ENCODE results near the gene THUMPD2.

THUMPD2 gene

DNA sequence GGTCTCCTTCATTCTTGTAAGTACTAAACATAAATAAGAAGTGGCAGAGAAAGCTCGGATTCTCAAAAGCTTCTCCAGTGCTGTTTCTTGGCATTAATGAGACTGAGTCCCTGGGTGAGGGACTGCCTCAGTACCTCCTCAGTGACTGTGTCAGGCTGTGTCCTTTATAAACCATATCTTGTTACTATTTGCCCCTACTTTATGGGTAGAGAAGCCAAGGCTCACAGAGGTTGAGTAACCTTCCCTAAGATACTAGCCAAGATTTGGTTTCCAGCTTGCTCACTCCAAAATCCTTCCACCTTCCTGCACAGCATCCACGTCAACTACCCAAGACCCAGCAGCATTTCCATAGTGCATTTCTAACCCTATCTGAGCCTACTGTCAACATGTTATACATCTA, 55.6 kb downstream of the THUMPD2 start:
- Histone ChIP-seq H2BK5ac (ENCODE audit: low read depth, low read length, poor library complexity) (peak overlapping the region; percentile 93), H3K9ac (ENCODE audit: low read length) (no peak overlapping the region), H3K4me3 (ENCODE audit: low read depth, low read length) (no peak overlapping the region), H2BK12ac (ENCODE audit: low read length) (peak overlapping the region; percentile 79), H4K91ac (ENCODE audit: low read depth, low read length) (peak overlapping the region; percentile 72), H3K4me2 (ENCODE audit: low read length) (peak overlapping the region; percentile 30), H3K79me1 (ENCODE audit: low read length) (peaks cover 14% of the 10 kb centered on the region), H2BK120ac (ENCODE audit: insufficient read depth, low read length, poor library complexity) (peak overlapping the region; percentile 74), H4K8ac (ENCODE audit: low read depth, low read length) (peak overlapping the region; percentile 48), H3K9me3 (ENCODE audit: insufficient read depth, low read depth, low read length) (no peaks in the 10 kb centered on the region), H2AK5ac (ENCODE audit: low read length) (no peak overlapping the region), H3K18ac (ENCODE audit: low read length) (peak overlapping the region; percentile 75), H3K36me3 (ENCODE audit: control insufficient read depth in 1 of 2, insufficient read depth in 2 of 2, low read length in 2 of 2) (no peaks in the 10 kb centered on the region), H2AFZ (ENCODE audit: insufficient read depth, low read length, poor library complexity) (no peak overlapping the region), H3K4ac (ENCODE audit: low read depth, low read length) (peak overlapping the region; percentile 9), H3K27ac (ENCODE audit: low read depth, low read length) (peak overlapping the region; percentile 81), H4K12ac (ENCODE audit: low read depth, low read length) (no peak overlapping the region), H3K27me3 (ENCODE audit: insufficient read depth, low read length) (no peaks in the 10 kb centered on the region), H3K4me1 (ENCODE audit: control insufficient read depth in 1 of 2, insufficient read depth in 2 of 2, low read length in 2 of 2) (peaks cover 11 to 18% of the 10 kb centered on the region in 2 experiments), H3K14ac (ENCODE audit: low read length) (peak overlapping the region; percentile 79), H3K23ac (ENCODE audit: low read length) (no peak overlapping the region), H3K79me2 (ENCODE audit: control insufficient read depth, insufficient read depth, low read length, poor library complexity) (no peaks in the 10 kb centered on the region)
- no CpG with 5 or more reads among the region's 2 CpGs for WGBS (ENCODE audit: extremely low coverage, insufficient coverage, insufficient read length)
- no peak for DNase-seq

GRCh38 chr2:39720970-39721369, 58.1 kb downstream of the THUMPD2 start:
- Histone ChIP-seq H3K79me2 (ENCODE audit: control insufficient read depth, insufficient read depth, low read length, poor library complexity) (no peaks in the 10 kb centered on the region), H3K4me2 (ENCODE audit: low read length) (no peak overlapping the region), H3K9me3 (ENCODE audit: insufficient read depth, low read depth, low read length) (no peaks in the 10 kb centered on the region), H2BK120ac (ENCODE audit: insufficient read depth, low read length, poor library complexity) (no peak overlapping the region), H3K4ac (ENCODE audit: low read depth, low read length) (no peak overlapping the region), H3K4me1 (ENCODE audit: control insufficient read depth in 1 of 2, insufficient read depth in 2 of 2, low read length in 2 of 2) (peaks cover 11 to 15% of the 10 kb centered on the region in 2 experiments), H4K8ac (ENCODE audit: low read depth, low read length) (no peak overlapping the region), H2AFZ (ENCODE audit: insufficient read depth, low read length, poor library complexity) (no peak overlapping the region), H2BK12ac (ENCODE audit: low read length) (no peak overlapping the region), H3K4me3 (ENCODE audit: low read depth, low read length) (no peak overlapping the region), H3K18ac (ENCODE audit: low read length) (no peak overlapping the region), H3K36me3 (ENCODE audit: control insufficient read depth in 1 of 2, insufficient read depth in 2 of 2, low read length in 2 of 2) (no peaks in the 10 kb centered on the region), H4K91ac (ENCODE audit: low read depth, low read length) (no peak overlapping the region), H3K27ac (ENCODE audit: low read depth, low read length) (no peak overlapping the region), H2BK5ac (ENCODE audit: low read depth, low read length, poor library complexity) (no peak overlapping the region), H3K79me1 (ENCODE audit: low read length) (peaks cover 12% of the 10 kb centered on the region), H3K14ac (ENCODE audit: low read length) (no peak overlapping the region), H3K27me3 (ENCODE audit: insufficient read depth, low read length) (no peaks in the 10 kb centered on the region), H3K23ac (ENCODE audit: low read length) (no peak overlapping the region), H3K9ac (ENCODE audit: low read length) (no peak overlapping the region), H2AK5ac (ENCODE audit: low read length) (no peak overlapping the region), H4K12ac (ENCODE audit: low read depth, low read length) (no peak overlapping the region)
- no CpG with 5 or more reads among the region's 2 CpGs for WGBS (ENCODE audit: extremely low coverage, insufficient coverage, insufficient read length)
- DNase-seq, result no peak

DNA sequence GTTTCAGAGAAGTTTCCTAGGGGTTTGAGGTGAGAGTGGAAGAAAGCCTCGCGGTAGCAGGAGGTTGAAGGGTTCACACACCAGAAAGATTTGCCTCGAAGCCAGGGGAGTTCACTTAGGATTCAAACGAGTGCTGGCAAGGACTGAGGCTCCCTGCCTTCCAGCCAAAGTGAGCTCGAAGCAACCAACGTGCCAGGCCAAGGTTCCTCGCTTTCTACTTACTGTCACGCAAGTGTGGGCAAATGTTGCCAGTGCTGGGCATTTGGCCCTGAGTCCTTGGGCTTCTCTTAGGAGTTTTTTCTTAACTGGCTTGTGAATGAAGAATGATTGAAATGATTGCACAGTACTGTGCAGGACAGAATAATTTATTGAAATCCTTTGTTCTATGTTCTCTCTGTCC, 59.7 kb downstream of the THUMPD2 start:
- no peak overlapping the region for H3K4me3 ChIP-seq (ENCODE audit: low read depth, low read length)

DNA sequence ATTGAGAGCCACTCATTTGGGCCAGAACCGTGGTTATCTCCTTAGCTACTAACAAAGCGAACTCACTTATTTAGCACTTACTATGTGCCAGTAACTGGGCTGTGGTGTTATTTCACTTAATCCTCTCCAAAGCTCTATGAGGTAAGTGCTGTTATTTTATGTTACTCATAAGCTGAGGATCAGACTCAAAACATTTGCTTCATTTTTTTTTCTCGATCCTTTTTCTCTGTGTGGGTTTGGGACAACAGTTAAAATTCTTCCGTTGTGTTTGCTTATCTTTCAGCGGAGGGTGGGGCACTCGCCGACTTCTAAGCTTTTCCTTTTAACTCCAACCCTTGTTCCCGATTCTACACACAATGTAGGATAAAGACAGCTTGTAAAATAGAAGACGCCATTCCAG, 60.6 kb downstream of the THUMPD2 start:
- Histone ChIP-seq H3K23ac (ENCODE audit: low read length) (no peak overlapping the region), H3K27me3 (ENCODE audit: insufficient read depth, low read length) (no peaks in the 10 kb centered on the region), H3K4me1 (ENCODE audit: control insufficient read depth in 1 of 2, insufficient read depth in 2 of 2, low read length in 2 of 2) (peaks cover 1% of the 10 kb centered on the region in 2 experiments), H3K79me1 (ENCODE audit: low read length) (peaks cover 4% of the 10 kb centered on the region), H4K8ac (ENCODE audit: low read depth, low read length) (no peak overlapping the region), H3K79me2 (ENCODE audit: control insufficient read depth, insufficient read depth, low read length, poor library complexity) (no peaks in the 10 kb centered on the region), H3K14ac (ENCODE audit: low read length) (no peak overlapping the region), H2BK5ac (ENCODE audit: low read depth, low read length, poor library complexity) (no peak overlapping the region), H2BK120ac (ENCODE audit: insufficient read depth, low read length, poor library complexity) (no peak overlapping the region), H3K27ac (ENCODE audit: low read depth, low read length) (no peak overlapping the region), H3K4me3 (ENCODE audit: low read depth, low read length) (no peak overlapping the region), H2AK5ac (ENCODE audit: low read length) (no peak overlapping the region), H3K36me3 (ENCODE audit: control insufficient read depth in 1 of 2, insufficient read depth in 2 of 2, low read length in 2 of 2) (no peaks in the 10 kb centered on the region), H3K9ac (ENCODE audit: low read length) (no peak overlapping the region), H4K12ac (ENCODE audit: low read depth, low read length) (no peak overlapping the region), H3K18ac (ENCODE audit: low read length) (no peak overlapping the region), H2BK12ac (ENCODE audit: low read length) (no peak overlapping the region), H2AFZ (ENCODE audit: insufficient read depth, low read length, poor library complexity) (no peak overlapping the region), H3K4ac (ENCODE audit: low read depth, low read length) (no peak overlapping the region), H4K91ac (ENCODE audit: low read depth, low read length) (no peak overlapping the region), H3K9me3 (ENCODE audit: insufficient read depth, low read depth, low read length) (no peaks in the 10 kb centered on the region), H3K4me2 (ENCODE audit: low read length) (no peak overlapping the region)
- no CpG with 5 or more reads among the region's 9 CpGs for WGBS (ENCODE audit: extremely low coverage, insufficient coverage, insufficient read length)
- no peak for DNase-seq

More for the DNA sequence above, 59.7 kb downstream of the THUMPD2 start:
- WGBS (ENCODE audit: extremely low coverage, insufficient coverage, insufficient read length), result no CpG with 5 or more reads among the region's 8 CpGs
- H3K4me1 ChIP-seq (ENCODE audit: control insufficient read depth in 1 of 2, insufficient read depth in 2 of 2, low read length in 2 of 2), result peaks cover 3 to 4% of the 10 kb centered on the region in 2 experiments
- no peaks in the 10 kb centered on the region for H3K9me3 ChIP-seq (ENCODE audit: insufficient read depth, low read depth, low read length)
- no peak overlapping the region for H4K8ac ChIP-seq (ENCODE audit: low read depth, low read length)
- H2BK12ac ChIP-seq (ENCODE audit: low read length), result no peak overlapping the region
- H3K79me2 ChIP-seq (ENCODE audit: control insufficient read depth, insufficient read depth, low read length, poor library complexity), result no peaks in the 10 kb centered on the region
- H3K79me1 ChIP-seq (ENCODE audit: low read length), result peaks cover 6% of the 10 kb centered on the region
- no peak overlapping the region for H2BK120ac ChIP-seq (ENCODE audit: insufficient read depth, low read length, poor library complexity)
- H4K91ac ChIP-seq (ENCODE audit: low read depth, low read length), result no peak overlapping the region
- no peaks in the 10 kb centered on the region for H3K36me3 ChIP-seq (ENCODE audit: control insufficient read depth in 1 of 2, insufficient read depth in 2 of 2, low read length in 2 of 2)
- H2AK5ac ChIP-seq (ENCODE audit: low read length), result no peak overlapping the region
- no peak for DNase-seq
- no peak overlapping the region for H3K27ac ChIP-seq (ENCODE audit: low read depth, low read length)
- H3K14ac ChIP-seq (ENCODE audit: low read length), result no peak overlapping the region
- no peak overlapping the region for H3K4ac ChIP-seq (ENCODE audit: low read depth, low read length)
- H4K12ac ChIP-seq (ENCODE audit: low read depth, low read length), result no peak overlapping the region
- no peak overlapping the region for H3K23ac ChIP-seq (ENCODE audit: low read length)
- no peak overlapping the region for H3K4me2 ChIP-seq (ENCODE audit: low read length)
- H3K18ac ChIP-seq (ENCODE audit: low read length), result no peak overlapping the region
- H3K27me3 ChIP-seq (ENCODE audit: insufficient read depth, low read length), result no peaks in the 10 kb centered on the region
- H2BK5ac ChIP-seq (ENCODE audit: low read depth, low read length, poor library complexity), result no peak overlapping the region
- H2AFZ ChIP-seq (ENCODE audit: insufficient read depth, low read length, poor library complexity), result no peak overlapping the region
- no peak overlapping the region for H3K9ac ChIP-seq (ENCODE audit: low read length)
